ENCODE results near the gene ZFP36L2.

The ZFP36L2 gene

GRCh38 chr2:43186321-43186678 is 40.1 kb downstream of the ZFP36L2 start:
- no peak for DNase-seq (ENCODE audit: low read depth)

- DNase-seq (ENCODE audit: low read depth), result no peak
These were observed 41.3 kb downstream of the ZFP36L2 start for GRCh38 chr2:43185146-43185545.

- peak; percentile 40 for DNase-seq (ENCODE audit: low read depth)
These were observed 42.0 kb downstream of the ZFP36L2 start for GRCh38 chr2:43184339-43184895.

GRCh38 chr2:43183743-43184142 is 42.7 kb downstream of the ZFP36L2 start:
- DNase-seq (ENCODE audit: low read depth), result no peak

- DNase-seq (ENCODE audit: low read depth), result no peak
These were observed 45.5 kb downstream of the ZFP36L2 start for GRCh38 chr2:43180897-43181296.

GRCh38 chr2:43179942-43180341 is 46.5 kb downstream of the ZFP36L2 start:
- DNase-seq (ENCODE audit: low read depth), result no peak

- DNase-seq (ENCODE audit: low read depth), result peak; percentile 64
These were observed 47.5 kb downstream of the ZFP36L2 start for GRCh38 chr2:43178602-43179542.

- DNase-seq (ENCODE audit: low read depth), result no peak
These were observed 48.3 kb downstream of the ZFP36L2 start for GRCh38 chr2:43178055-43178598.

GRCh38 chr2:43176449-43176848 is 50.0 kb downstream of the ZFP36L2 start:
- DNase-seq (ENCODE audit: low read depth), result no peak

GRCh38 chr2:43175876-43176275 is 50.5 kb downstream of the ZFP36L2 start:
- no peak for DNase-seq (ENCODE audit: low read depth)

- DNase-seq (ENCODE audit: low read depth), result peak; percentile 29
These were observed 51.4 kb downstream of the ZFP36L2 start for GRCh38 chr2:43175020-43175441.

- DNase-seq (ENCODE audit: low read depth), result no peak
These were observed 52.0 kb downstream of the ZFP36L2 start for GRCh38 chr2:43174368-43174916.
